Measurements from ENCODE around the gene CRP. TPM values are rescaled to one million over a fixed set of nuclear protein-coding genes. Genes with fewer than 3 reads are reported as not detected.

CRP gene
- not detected in 2 replicates for total RNA-seq

DNA sequence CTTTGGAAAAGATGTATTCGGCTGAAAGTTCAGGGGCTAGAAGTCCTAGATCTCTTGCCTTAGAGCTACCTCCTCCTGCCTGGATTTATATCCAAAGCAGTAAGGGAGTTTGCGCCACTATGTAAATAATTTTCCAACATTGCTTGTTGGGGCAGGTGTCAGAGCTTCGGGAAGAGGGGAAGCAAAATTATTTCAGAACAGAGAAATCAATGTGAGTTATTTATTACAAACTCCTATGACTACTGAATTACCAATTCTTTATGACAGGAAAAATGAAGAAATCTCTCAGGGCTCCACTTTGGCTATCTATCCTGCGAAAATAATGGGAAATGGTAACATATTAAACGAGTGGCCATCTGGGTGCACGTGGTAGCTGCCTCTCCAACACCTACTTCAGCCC lies at the start of gene CRP:
TSS of gene CRP (minus strand) at position 61 of the 400 bp plus-strand sequence. CDS start 104 bp downstream, outside the sequence.

Other genes starting within 250 kb of the CRP start
- gene OR10J5, start 178.6 kb downstream of the CRP start, total RNA-seq = not detected in 2 replicates
- gene APCS, start 126.8 kb downstream of the CRP start, total RNA-seq = not detected in 2 replicates
- 16.3 and 17.7 TPM in 2 replicates for gene DUSP23, start 66.4 kb upstream of the CRP start, total RNA-seq
- not detected in 2 replicates for gene FCRL6, start 87.8 kb upstream of the CRP start, total RNA-seq
- gene SLAMF8, start 112.3 kb upstream of the CRP start, total RNA-seq = under 0.01 TPM in 1 of 2 replicates, not detected in the other
- not detected in 2 replicates for gene VSIG8, start 148.1 kb upstream of the CRP start, total RNA-seq
- under 0.01 and 0.17 TPM in 2 replicates for gene CFAP45, start 185.6 kb upstream of the CRP start, total RNA-seq
- 91.4 and 105 TPM in 2 replicates for gene TAGLN2, start 210.9 kb upstream of the CRP start, total RNA-seq
- gene IGSF9, start 231.0 kb upstream of the CRP start, total RNA-seq = not detected in 2 replicates
- gene SLAMF9, start 239.6 kb upstream of the CRP start, total RNA-seq = not detected in 2 replicates

Measured in dermis lymphatic vessel endothelial cell (primary cell).